Keratinocyte (primary cell): ENCODE data around the gene TRMT2B. TPM values are rescaled to one million over a fixed set of nuclear protein-coding genes. Genes with fewer than 3 reads are reported as not detected.

ENCODE experiments used
- DNase-seq: peaks from one replicate; pipeline ENCODE4 v3.0.0-alpha.2; 2011; ENCODE audit warnings: low read depth, missing footprints, low spot score
- FAIRE-seq: peaks from 2 replicates; lab custom pipeline; 2011; peaks lifted over from hg19 to GRCh38; lab: Jason Lieb, UNC
- H2AFZ ChIP-seq: 2 replicates; pipeline ENCODE4 v1.6.0; 2012; ENCODE audit warnings: low read length, control low read depth, inconsistent platforms; ENCODE audit not compliant: control insufficient read depth
- H3K27ac ChIP-seq: 2 replicates; pipeline ENCODE4 v1.5.1; 2011; ENCODE audit warnings: low read length; ENCODE audit not compliant: control insufficient read depth, insufficient read depth
- H3K27me3 ChIP-seq: 3 replicates; pipeline ENCODE4 v1.6.0; 2011; ENCODE audit warnings: low read length; ENCODE audit not compliant: control insufficient read depth, insufficient read depth; ENCODE audit errors: extremely low read depth
- H3K36me3 ChIP-seq, 2 experiments: 2 replicates in 1 of 2; 3 replicates in 1 of 2; pipeline ENCODE4 v1.5.1; 2011; ENCODE audit warnings: low read length in 2 of 2, mild to moderate bottlenecking in 1 of 2; ENCODE audit not compliant: control insufficient read depth in 2 of 2, insufficient read depth in 2 of 2; ENCODE audit errors: extremely low read depth in 1 of 2
- H3K4me1 ChIP-seq: 3 replicates; pipeline ENCODE4 v1.5.1; 2011; ENCODE audit warnings: low read length; ENCODE audit not compliant: control insufficient read depth, insufficient read depth; ENCODE audit errors: extremely low read depth
- H3K4me2 ChIP-seq: 3 replicates; pipeline ENCODE4 v1.6.0; 2011; ENCODE audit warnings: low read depth, low read length; ENCODE audit not compliant: control insufficient read depth, insufficient read depth; ENCODE audit errors: extremely low read depth
- H3K4me3 ChIP-seq, 3 experiments: fragments of 200-600 bp in 1 of 3; sonication (generic) in 1 of 3; 2 replicates in 2 of 3; 3 replicates in 1 of 3; pipeline ENCODE4 v1.5.1; 2011 to 2016; ENCODE audit warnings: low read length in 3 of 3, mild to moderate bottlenecking in 3 of 3, control low read depth in 2 of 3, inconsistent platforms in 1 of 3, low read depth in 1 of 3, mixed read lengths in 1 of 3, mixed run types in 1 of 3, moderate library complexity in 1 of 3; ENCODE audit not compliant: control insufficient read depth in 2 of 3, insufficient read depth in 2 of 3; ENCODE audit errors: extremely low read depth in 1 of 3
- H3K79me2 ChIP-seq: 2 replicates; pipeline ENCODE4 v1.6.0; 2012; ENCODE audit warnings: low read length; ENCODE audit not compliant: control insufficient read depth, insufficient read depth
- H3K9ac ChIP-seq: 3 replicates; pipeline ENCODE4 v1.6.0; 2011; ENCODE audit warnings: low read length; ENCODE audit not compliant: control insufficient read depth, insufficient read depth; ENCODE audit errors: extremely low read depth
- H3K9me1 ChIP-seq: 3 replicates; pipeline ENCODE4 v1.6.0; 2011; ENCODE audit warnings: low read length; ENCODE audit not compliant: control insufficient read depth, insufficient read depth; ENCODE audit errors: extremely low read depth
- H3K9me3 ChIP-seq: 2 replicates; pipeline ENCODE4 v1.5.1; 2012; ENCODE audit warnings: low read depth, low read length; ENCODE audit not compliant: control insufficient read depth
- H4K20me1 ChIP-seq: 3 replicates; pipeline ENCODE4 v1.6.0; 2011; ENCODE audit warnings: low read length; ENCODE audit not compliant: control insufficient read depth, insufficient read depth; ENCODE audit errors: extremely low read depth
- EZH2 ChIP-seq: IDR thresholded peaks from one replicate; pipeline ENCODE4 v1.6.1; 2012; ENCODE audit warnings: inconsistent platforms, mild to moderate bottlenecking, low read length, moderate library complexity
- dilution Hi-C: fragments of 300-500 bp; cut with MboI; formaldehyde crosslinking; loops from one replicate; pipeline ENCODE4 v1.7.0; 2020; ENCODE audit warnings: low sequenced_read_pairs; ENCODE audit not compliant: extremely low pct_ligation_motif_present
- polyA plus RNA-seq, 5 experiments: library from polyadenylated mRNA; depleted of rRNA in 3 of 5; stranded (reverse) in 3 of 5; stranded (forward) in 1 of 5; unstranded in 1 of 5; fragments of >200 nt; gene quantifications; 1 replicate in 1 of 5; 2 replicates in 3 of 5; 3 replicates in 1 of 5; pipeline versions ENCODE4 v1.2.1 to v1.2.3, GENCODE V29; 2011 to 2012; ENCODE audit warnings: missing spikeins in 2 of 5, low read depth in 1 of 5, low replicate concordance in 1 of 5
- TF ChIP-seq, protein P1 (sequence below), 3 experiments: IDR thresholded peaks in 1 of 3; conservative IDR thresholded peaks in 1 of 3; optimal IDR thresholded peaks in 1 of 3; 2 replicates in 2 of 3; 3 replicates in 1 of 3; pipeline versions ENCODE3 to v1.5.1; 2011; ENCODE audit warnings: low read length in 3 of 3, mild to moderate bottlenecking in 3 of 3, moderate library complexity in 2 of 3, control low read depth in 1 of 3, inconsistent platforms in 1 of 3; ENCODE audit not compliant: insufficient read depth in 2 of 3; ENCODE audit errors: extremely low read depth in 1 of 3

The TRMT2B gene
- polyA plus RNA-seq, 1 donor (not counting 4 experiments of a cell fraction or from before 2014, with no cell fraction given): 12.1 TPM

DNA sequence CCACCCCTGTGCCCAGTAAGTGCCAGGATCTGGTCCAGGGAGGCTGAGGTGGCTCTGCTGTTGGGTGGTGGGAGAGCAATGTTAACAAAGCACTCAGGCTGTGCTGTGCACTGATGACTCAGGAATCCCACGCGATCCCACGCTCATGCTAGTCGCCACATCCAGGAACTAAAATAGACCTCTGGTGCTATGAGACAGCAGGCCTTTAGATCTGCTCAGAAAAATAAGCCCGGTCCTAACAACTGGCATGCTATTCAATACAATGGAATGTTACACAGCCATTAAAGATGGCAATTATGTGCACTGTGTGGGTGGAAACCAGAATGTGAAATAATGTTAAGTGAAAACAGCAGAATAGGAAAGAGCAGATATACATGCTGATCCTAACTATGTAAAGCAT is 56.4 kb downstream of the TRMT2B start:
- Histone ChIP-seq H3K79me2 (no peaks in the 10 kb centered on the region), H2AFZ (no peak overlapping the region), H3K9me1 (no peaks in the 10 kb centered on the region), H3K9me3 (no peaks in the 10 kb centered on the region), H3K27ac (peak overlapping the region; percentile 60), H3K4me3 (no peak overlapping the region), H3K4me1 (peaks cover 26% of the 10 kb centered on the region), H3K27me3 (no peaks in the 10 kb centered on the region), H3K9ac (no peak overlapping the region), H3K4me2 (peak overlapping the region; percentile 16), H4K20me1 (no peaks in the 10 kb centered on the region), H3K36me3 (no peaks in the 10 kb centered on the region)
- DNase-seq: no peak
- TF ChIP-seq, protein P1, sequence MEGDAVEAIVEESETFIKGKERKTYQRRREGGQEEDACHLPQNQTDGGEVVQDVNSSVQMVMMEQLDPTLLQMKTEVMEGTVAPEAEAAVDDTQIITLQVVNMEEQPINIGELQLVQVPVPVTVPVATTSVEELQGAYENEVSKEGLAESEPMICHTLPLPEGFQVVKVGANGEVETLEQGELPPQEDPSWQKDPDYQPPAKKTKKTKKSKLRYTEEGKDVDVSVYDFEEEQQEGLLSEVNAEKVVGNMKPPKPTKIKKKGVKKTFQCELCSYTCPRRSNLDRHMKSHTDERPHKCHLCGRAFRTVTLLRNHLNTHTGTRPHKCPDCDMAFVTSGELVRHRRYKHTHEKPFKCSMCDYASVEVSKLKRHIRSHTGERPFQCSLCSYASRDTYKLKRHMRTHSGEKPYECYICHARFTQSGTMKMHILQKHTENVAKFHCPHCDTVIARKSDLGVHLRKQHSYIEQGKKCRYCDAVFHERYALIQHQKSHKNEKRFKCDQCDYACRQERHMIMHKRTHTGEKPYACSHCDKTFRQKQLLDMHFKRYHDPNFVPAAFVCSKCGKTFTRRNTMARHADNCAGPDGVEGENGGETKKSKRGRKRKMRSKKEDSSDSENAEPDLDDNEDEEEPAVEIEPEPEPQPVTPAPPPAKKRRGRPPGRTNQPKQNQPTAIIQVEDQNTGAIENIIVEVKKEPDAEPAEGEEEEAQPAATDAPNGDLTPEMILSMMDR (optimal IDR thresholded peaks at IDR 0.05 in 1 of 3, IDR thresholded peaks at IDR 0.05 in 1 of 3, conservative IDR thresholded peaks at IDR 0.05 in 1 of 3; ENCODE audit: extremely low read depth in 1 of 3, insufficient read depth in 2 of 3, low read length in 3 of 3): no peak
- peak; percentile 29 for FAIRE-seq
- dilution Hi-C loops: no loop called here

DNA sequence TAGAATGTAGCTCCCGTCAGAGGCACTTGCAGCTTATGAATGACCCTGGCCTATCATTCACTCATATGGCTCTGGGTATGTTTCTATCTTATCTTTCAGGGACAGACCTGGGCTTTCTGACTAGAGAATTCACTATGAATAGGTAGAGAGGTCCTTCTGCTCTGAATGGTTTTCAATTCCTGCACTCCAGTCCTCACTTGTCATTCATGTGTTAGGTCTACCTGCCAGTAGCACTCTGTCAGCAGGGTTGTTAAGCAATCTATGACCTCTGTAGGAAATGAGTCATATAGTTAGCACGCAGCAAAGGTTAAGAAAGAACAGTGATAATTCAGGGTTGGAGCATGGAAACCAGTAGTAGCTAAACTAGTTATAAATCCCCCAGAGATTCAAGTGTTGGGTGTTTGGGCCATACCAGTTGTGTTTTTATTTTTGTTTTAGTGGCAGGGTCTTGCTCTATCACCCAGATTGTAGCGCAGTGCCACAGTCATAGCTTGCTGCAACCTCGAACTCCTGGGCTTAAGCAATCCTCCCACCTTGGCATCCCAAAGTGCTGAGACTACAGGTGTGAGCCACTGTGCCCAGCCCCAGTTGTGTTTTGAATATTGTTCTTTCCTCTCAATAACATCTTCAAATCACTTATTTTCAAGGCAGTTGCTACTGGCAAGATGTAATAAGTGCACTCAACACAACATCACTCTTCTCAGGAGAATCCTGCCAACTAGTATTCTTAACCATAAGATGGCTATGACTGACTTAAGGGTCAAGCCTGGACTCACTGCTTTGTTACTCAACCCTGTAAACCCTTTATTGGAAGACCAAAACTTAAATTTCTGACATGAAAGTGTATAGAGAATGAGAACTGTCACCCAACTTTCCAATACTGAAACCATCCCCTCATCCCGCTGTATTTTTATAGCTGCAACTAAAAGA is 57.3 kb downstream of the TRMT2B start:
- dilution Hi-C loops: no loop called here
- Histone ChIP-seq H3K36me3 (no peaks in the 10 kb centered on the region), H4K20me1 (no peaks in the 10 kb centered on the region), H3K9me3 (no peaks in the 10 kb centered on the region), H3K27ac (peak overlapping the region; percentile 60), H3K4me3 (no peak overlapping the region), H3K4me1 (peaks cover 26% of the 10 kb centered on the region), H2AFZ (no peak overlapping the region), H3K4me2 (peak overlapping the region; percentile 55), H3K9me1 (no peaks in the 10 kb centered on the region), H3K79me2 (no peaks in the 10 kb centered on the region), H3K9ac (no peak overlapping the region), H3K27me3 (no peaks in the 10 kb centered on the region)
- peak; percentile 67 for FAIRE-seq
- TF ChIP-seq, protein P1 (optimal IDR thresholded peaks at IDR 0.05 in 1 of 3, IDR thresholded peaks at IDR 0.05 in 1 of 3, conservative IDR thresholded peaks at IDR 0.05 in 1 of 3; ENCODE audit: extremely low read depth in 1 of 3, insufficient read depth in 2 of 3, low read length in 3 of 3): no peak
- no peak for TF ChIP-seq EZH2
- DNase-seq: no peak
